C4-2B (cell line): ENCODE measurements around the gene LCT.

Source experiments
- ZFX ChIP-seq: fragments of 450-650 bp; IDR thresholded peaks from 2 replicates; pipeline ENCODE4 v1.6.1; 2017
- TF ChIP-seq, protein P1 (sequence below): fragments of 450-650 bp; conservative IDR thresholded peaks from 2 replicates; pipeline ENCODE4 v1.5.1; 2017; ENCODE audit warnings: mild to moderate bottlenecking

GRCh38 chr2:135743860-135744259, 93.1 kb downstream of the LCT start:
- TF ChIP-seq, protein P1, sequence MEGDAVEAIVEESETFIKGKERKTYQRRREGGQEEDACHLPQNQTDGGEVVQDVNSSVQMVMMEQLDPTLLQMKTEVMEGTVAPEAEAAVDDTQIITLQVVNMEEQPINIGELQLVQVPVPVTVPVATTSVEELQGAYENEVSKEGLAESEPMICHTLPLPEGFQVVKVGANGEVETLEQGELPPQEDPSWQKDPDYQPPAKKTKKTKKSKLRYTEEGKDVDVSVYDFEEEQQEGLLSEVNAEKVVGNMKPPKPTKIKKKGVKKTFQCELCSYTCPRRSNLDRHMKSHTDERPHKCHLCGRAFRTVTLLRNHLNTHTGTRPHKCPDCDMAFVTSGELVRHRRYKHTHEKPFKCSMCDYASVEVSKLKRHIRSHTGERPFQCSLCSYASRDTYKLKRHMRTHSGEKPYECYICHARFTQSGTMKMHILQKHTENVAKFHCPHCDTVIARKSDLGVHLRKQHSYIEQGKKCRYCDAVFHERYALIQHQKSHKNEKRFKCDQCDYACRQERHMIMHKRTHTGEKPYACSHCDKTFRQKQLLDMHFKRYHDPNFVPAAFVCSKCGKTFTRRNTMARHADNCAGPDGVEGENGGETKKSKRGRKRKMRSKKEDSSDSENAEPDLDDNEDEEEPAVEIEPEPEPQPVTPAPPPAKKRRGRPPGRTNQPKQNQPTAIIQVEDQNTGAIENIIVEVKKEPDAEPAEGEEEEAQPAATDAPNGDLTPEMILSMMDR = no peak
- TF ChIP-seq ZFX = no peak
